GM19240 (cell line): ENCODE measurements around the gene SPINK5.
"Not testable (repeated sequence)": the region's sequence is repeated elsewhere in the genome, so short reads cannot be mapped to it uniquely, and the experiment has no call there.

Experiments used
- DNase-seq: peaks from one replicate; pipeline ENCODE4 v3.0.0; 2011; ENCODE audit warnings: low spot score; ENCODE audit not compliant: insufficient read length

SPINK5 gene

GRCh38 chr5:148063861-148064260 lies at the start of gene SPINK5:
TSS of gene SPINK5 (plus strand) at chr5:148063980. CDS start at chr5:148064045, 65 bp downstream.
- no peak for DNase-seq

GRCh38 chr5:148014276-148014675 lies 49.5 kb upstream of the SPINK5 start:
- DNase-seq: no peak

GRCh38 chr5:148020257-148020988 lies 43.4 kb upstream of the SPINK5 start:
- DNase-seq: no peak

GRCh38 chr5:148027505-148027904 lies 36.3 kb upstream of the SPINK5 start:
- DNase-seq: no peak

- DNase-seq: no peak
Measured at GRCh38 chr5:148029131-148029530, 34.6 kb upstream of the SPINK5 start.

GRCh38 chr5:148033134-148033533 lies 30.6 kb upstream of the SPINK5 start:
- DNase-seq: no peak

GRCh38 chr5:148035676-148036075 lies 28.1 kb upstream of the SPINK5 start:
- DNase-seq: no peak

- DNase-seq: no peak
Measured at GRCh38 chr5:148042881-148043280, 20.9 kb upstream of the SPINK5 start.

- DNase-seq: no peak
Measured at GRCh38 chr5:148043705-148044104, 20.1 kb upstream of the SPINK5 start.

GRCh38 chr5:148055160-148055559 lies 8.6 kb upstream of the SPINK5 start:
- DNase-seq: not testable (repeated sequence)

GRCh38 chr5:148060309-148060708 lies 3.5 kb upstream of the SPINK5 start:
- no peak for DNase-seq

- DNase-seq: no peak
Measured at GRCh38 chr5:148060881-148061280, 2.9 kb upstream of the SPINK5 start.

GRCh38 chr5:148070621-148071020 lies 6.8 kb downstream of the SPINK5 start:
- DNase-seq: no peak

GRCh38 chr5:148072207-148072606 lies 8.4 kb downstream of the SPINK5 start:
- no peak for DNase-seq

- DNase-seq: no peak
Measured at GRCh38 chr5:148075529-148075928, 11.7 kb downstream of the SPINK5 start.

- no peak for DNase-seq
Measured at GRCh38 chr5:148083203-148083602, 19.4 kb downstream of the SPINK5 start.

- no peak for DNase-seq
Measured at GRCh38 chr5:148084269-148084668, 20.5 kb downstream of the SPINK5 start.

- no peak for DNase-seq
Measured at GRCh38 chr5:148085310-148085709, 21.5 kb downstream of the SPINK5 start.

GRCh38 chr5:148085977-148086705 lies 22.4 kb downstream of the SPINK5 start:
- no peak for DNase-seq

- no peak for DNase-seq
Measured at GRCh38 chr5:148090146-148090772, 26.5 kb downstream of the SPINK5 start.

- no peak for DNase-seq
Measured at GRCh38 chr5:148090773-148091250, 27.0 kb downstream of the SPINK5 start.
